HepG2 (cell line): Measurements from ENCODE around the gene RNFT1. TPM values are rescaled to one million over a fixed set of nuclear protein-coding genes. Genes with fewer than 3 reads are reported as not detected.

Experiments
- FIP1L1 ChIP-seq: fragments of 200-400 bp; formaldehyde crosslinking; IDR thresholded peaks from 2 replicates; pipeline ENCODE4 v1.6.1; 2018; ENCODE audit warnings: low read depth, mild to moderate bottlenecking, low read length, moderate library complexity, borderline replicate concordance; ENCODE audit not compliant: insufficient read depth
- HNRNPK ChIP-seq: fragments of 200-400 bp; formaldehyde crosslinking; IDR thresholded peaks from 2 replicates; pipeline ENCODE4 v1.6.1; 2018; ENCODE audit warnings: low read length, low read depth, moderate library complexity, mild to moderate bottlenecking; ENCODE audit not compliant: poor library complexity, severe bottlenecking
- IRX3 ChIP-seq: sonication (generic); formaldehyde crosslinking; IDR thresholded peaks from 2 replicates; pipeline ENCODE4 v1.8.1; 2023; ENCODE audit warnings: mild to moderate bottlenecking, low read depth, missing genetic modification reagents, borderline replicate concordance
- MAF1 ChIP-seq: sonication (generic); formaldehyde crosslinking; IDR thresholded peaks from 2 replicates; pipeline ENCODE4 v1.5.0; 2020; ENCODE audit warnings: missing genetic modification reagents, borderline replicate concordance
- MAZ ChIP-seq, 2 experiments: sonication (generic) in 1 of 2; formaldehyde crosslinking in 1 of 2; IDR thresholded peaks; 2 replicates each; pipeline versions ENCODE4 v1.5.0 to v1.6.1; 2012 to 2020; ENCODE audit warnings: low read depth in 2 of 2, mild to moderate bottlenecking in 2 of 2, borderline replicate concordance in 1 of 2, improper control_type of control experiment in 1 of 2, low read length in 1 of 2, missing genetic modification reagents in 1 of 2, moderate library complexity in 1 of 2
- MTA1 ChIP-seq: sonication (generic); formaldehyde crosslinking; IDR thresholded peaks from 2 replicates; pipeline ENCODE4 v1.4.0; 2020; ENCODE audit warnings: missing genetic modification reagents, mild to moderate bottlenecking, borderline replicate concordance
- YEATS2 ChIP-seq: sonication (generic); formaldehyde crosslinking; IDR thresholded peaks from 2 replicates; pipeline ENCODE4 v1.4.0; 2020; ENCODE audit warnings: missing genetic modification reagents, borderline replicate concordance
- ZNF256 ChIP-seq: sonication (generic); formaldehyde crosslinking; conservative IDR thresholded peaks from 2 replicates; pipeline ENCODE4 v1.4.0; 2020; ENCODE audit warnings: missing genetic modification reagents
- polyA plus RNA-seq, 8 experiments: library from polyadenylated mRNA; depleted of rRNA in 3 of 8; stranded (reverse) in 7 of 8; unstranded in 1 of 8; fragments of >200 nt; fragmentation: Illumina TruSeq in 4 of 8; extraction: Trizol in 4 of 8; gene quantifications; 2 replicates each; pipeline versions ENCODE4 v1.2.1 to v1.2.3, GENCODE V29; 2011 to 2016; ENCODE audit warnings: low read depth in 4 of 8, missing spikeins in 1 of 8, mixed read lengths in 1 of 8; ENCODE audit not compliant: insufficient read depth in 1 of 8
- total RNA-seq, 5 experiments: library from RNA; depleted of rRNA; stranded (reverse); fragments of >200 nt; fragmentation: Illumina TruSeq; extraction: Trizol; gene quantifications; 2 replicates each; pipeline ENCODE4 v1.2.3, GENCODE V29; 2016; ENCODE audit warnings: low read depth in 1 of 5
- TF ChIP-seq, protein P1 (sequence below): sonication (generic); formaldehyde crosslinking; IDR thresholded peaks from 2 replicates; pipeline ENCODE4 v1.5.0; 2020; ENCODE audit warnings: mild to moderate bottlenecking, missing genetic modification reagents, borderline replicate concordance
- TF ChIP-seq, protein P2 (sequence below): sonication (generic); formaldehyde crosslinking; IDR thresholded peaks from 2 replicates; pipeline ENCODE4 v1.4.0; 2020; ENCODE audit warnings: missing genetic modification reagents; ENCODE audit errors: not compliant biosample characterization
- TF ChIP-seq, protein P3 (sequence below), 2 experiments: sonication (generic) in 1 of 2; formaldehyde crosslinking in 1 of 2; IDR thresholded peaks; 2 replicates each; pipeline versions ENCODE4 v1.6.1 to v1.9.0; 2014 to 2022; ENCODE audit warnings: antibody characterized with exemption in 1 of 2, borderline replicate concordance in 1 of 2, inconsistent platforms in 1 of 2, low read depth in 1 of 2, missing genetic modification reagents in 1 of 2
- TF ChIP-seq, protein P4 (sequence below): sonication (generic); formaldehyde crosslinking; IDR thresholded peaks from 2 replicates; pipeline ENCODE4 v1.5.1; 2020; ENCODE audit warnings: missing genetic modification reagents, mild to moderate bottlenecking, borderline replicate concordance

RNFT1 gene
- total and polyA plus RNA-seq, 2 of the 13 experiments (the other 11 are each of a cell fraction or from before 2014, with no cell fraction given): 19.1 to 22.1 TPM

DNA sequence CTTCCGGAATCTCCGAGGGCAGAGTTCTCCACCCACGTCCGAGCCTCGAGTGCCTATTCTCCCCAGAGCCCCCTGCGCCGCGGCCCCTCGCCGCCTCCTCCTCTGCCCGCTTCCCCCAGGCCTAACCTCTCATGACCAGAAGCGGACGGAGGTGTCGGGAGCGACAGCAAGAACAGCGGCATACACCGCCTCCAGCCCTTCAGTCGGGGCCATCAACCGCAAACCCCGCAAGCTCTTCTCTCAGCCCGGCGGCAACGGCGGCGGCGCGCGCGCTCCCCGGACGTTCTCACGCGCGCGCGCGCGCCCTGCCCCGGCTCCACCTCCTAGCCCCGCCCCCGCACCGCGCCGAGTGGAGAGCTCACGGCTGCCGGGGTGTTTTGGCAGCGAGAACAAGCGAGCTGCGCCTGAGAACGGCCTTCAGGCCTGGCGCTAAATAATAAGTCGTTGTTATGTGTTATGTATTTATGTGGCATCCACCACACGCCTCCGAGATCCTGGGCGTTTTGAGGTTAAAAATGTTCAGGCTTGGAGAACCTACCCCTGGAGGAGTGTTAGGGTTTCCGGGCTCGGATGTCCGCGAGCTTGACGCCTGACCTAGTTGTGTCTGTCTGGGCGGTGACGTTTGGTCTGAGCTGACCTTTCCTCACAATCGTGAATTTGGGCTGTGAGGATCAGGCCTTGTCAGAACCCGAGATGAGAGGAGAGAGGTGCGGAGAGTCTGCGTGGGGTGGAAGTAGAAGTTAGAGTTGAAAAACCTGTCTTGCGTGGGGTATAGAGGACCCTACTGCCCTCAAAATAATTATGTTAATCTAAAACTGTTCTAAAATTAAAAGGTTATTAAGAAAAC, at the start of gene RNFT1 (continued):
- TF ChIP-seq MAZ (IDR thresholded peaks at IDR 0.05; ENCODE audit: borderline replicate concordance, low read depth, low read length) (peak; percentile 20), MAZ (CRISPR knock-in tag; IDR thresholded peaks at IDR 0.05; ENCODE audit: low read depth) (peak; percentile 81; the same call in 1 of the 2 replicates), MTA1 (peak; percentile 69; the same call in 1 of the 2 replicates), MAF1 (no peak), YEATS2 (CRISPR knock-in tag) (no peak; the same call in 1 of the 2 replicates), FIP1L1 (no peak), IRX3 (CRISPR knock-in tag) (peak; percentile 87; the same call in 1 of the 2 replicates), ZNF256 (CRISPR knock-in tag) (0 out of 2 replicates have a peak, but pooled peaks have one; percentile 39), HNRNPK (no peak)
- TF ChIP-seq, protein P1, sequence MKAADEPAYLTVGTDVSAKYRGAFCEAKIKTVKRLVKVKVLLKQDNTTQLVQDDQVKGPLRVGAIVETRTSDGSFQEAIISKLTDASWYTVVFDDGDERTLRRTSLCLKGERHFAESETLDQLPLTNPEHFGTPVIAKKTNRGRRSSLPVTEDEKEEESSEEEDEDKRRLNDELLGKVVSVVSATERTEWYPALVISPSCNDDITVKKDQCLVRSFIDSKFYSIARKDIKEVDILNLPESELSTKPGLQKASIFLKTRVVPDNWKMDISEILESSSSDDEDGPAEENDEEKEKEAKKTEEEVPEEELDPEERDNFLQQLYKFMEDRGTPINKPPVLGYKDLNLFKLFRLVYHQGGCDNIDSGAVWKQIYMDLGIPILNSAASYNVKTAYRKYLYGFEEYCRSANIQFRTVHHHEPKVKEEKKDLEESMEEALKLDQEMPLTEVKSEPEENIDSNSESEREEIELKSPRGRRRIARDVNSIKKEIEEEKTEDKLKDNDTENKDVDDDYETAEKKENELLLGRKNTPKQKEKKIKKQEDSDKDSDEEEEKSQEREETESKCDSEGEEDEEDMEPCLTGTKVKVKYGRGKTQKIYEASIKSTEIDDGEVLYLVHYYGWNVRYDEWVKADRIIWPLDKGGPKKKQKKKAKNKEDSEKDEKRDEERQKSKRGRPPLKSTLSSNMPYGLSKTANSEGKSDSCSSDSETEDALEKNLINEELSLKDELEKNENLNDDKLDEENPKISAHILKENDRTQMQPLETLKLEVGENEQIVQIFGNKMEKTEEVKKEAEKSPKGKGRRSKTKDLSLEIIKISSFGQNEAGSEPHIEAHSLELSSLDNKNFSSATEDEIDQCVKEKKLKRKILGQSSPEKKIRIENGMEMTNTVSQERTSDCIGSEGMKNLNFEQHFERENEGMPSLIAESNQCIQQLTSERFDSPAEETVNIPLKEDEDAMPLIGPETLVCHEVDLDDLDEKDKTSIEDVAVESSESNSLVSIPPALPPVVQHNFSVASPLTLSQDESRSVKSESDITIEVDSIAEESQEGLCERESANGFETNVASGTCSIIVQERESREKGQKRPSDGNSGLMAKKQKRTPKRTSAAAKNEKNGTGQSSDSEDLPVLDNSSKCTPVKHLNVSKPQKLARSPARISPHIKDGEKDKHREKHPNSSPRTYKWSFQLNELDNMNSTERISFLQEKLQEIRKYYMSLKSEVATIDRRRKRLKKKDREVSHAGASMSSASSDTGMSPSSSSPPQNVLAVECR (CRISPR knock-in tag): peak; percentile 89
- TF ChIP-seq, protein P2, sequence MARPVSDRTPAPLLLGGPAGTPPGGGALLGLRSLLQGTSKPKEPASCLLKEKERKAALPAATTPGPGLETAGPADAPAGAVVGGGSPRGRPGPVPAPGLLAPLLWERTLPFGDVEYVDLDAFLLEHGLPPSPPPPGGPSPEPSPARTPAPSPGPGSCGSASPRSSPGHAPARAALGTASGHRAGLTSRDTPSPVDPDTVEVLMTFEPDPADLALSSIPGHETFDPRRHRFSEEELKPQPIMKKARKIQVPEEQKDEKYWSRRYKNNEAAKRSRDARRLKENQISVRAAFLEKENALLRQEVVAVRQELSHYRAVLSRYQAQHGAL (CRISPR knock-in tag): peak; percentile 67
- TF ChIP-seq, protein P3, sequence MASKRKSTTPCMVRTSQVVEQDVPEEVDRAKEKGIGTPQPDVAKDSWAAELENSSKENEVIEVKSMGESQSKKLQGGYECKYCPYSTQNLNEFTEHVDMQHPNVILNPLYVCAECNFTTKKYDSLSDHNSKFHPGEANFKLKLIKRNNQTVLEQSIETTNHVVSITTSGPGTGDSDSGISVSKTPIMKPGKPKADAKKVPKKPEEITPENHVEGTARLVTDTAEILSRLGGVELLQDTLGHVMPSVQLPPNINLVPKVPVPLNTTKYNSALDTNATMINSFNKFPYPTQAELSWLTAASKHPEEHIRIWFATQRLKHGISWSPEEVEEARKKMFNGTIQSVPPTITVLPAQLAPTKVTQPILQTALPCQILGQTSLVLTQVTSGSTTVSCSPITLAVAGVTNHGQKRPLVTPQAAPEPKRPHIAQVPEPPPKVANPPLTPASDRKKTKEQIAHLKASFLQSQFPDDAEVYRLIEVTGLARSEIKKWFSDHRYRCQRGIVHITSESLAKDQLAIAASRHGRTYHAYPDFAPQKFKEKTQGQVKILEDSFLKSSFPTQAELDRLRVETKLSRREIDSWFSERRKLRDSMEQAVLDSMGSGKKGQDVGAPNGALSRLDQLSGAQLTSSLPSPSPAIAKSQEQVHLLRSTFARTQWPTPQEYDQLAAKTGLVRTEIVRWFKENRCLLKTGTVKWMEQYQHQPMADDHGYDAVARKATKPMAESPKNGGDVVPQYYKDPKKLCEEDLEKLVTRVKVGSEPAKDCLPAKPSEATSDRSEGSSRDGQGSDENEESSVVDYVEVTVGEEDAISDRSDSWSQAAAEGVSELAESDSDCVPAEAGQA (IDR thresholded peaks at IDR 0.05; ENCODE audit: low read depth): no peak
- TF ChIP-seq, protein P3 (CRISPR knock-in tag; IDR thresholded peaks at IDR 0.05; ENCODE audit: borderline replicate concordance): no peak; the same call in 1 of the 2 replicates
- TF ChIP-seq, protein P4, sequence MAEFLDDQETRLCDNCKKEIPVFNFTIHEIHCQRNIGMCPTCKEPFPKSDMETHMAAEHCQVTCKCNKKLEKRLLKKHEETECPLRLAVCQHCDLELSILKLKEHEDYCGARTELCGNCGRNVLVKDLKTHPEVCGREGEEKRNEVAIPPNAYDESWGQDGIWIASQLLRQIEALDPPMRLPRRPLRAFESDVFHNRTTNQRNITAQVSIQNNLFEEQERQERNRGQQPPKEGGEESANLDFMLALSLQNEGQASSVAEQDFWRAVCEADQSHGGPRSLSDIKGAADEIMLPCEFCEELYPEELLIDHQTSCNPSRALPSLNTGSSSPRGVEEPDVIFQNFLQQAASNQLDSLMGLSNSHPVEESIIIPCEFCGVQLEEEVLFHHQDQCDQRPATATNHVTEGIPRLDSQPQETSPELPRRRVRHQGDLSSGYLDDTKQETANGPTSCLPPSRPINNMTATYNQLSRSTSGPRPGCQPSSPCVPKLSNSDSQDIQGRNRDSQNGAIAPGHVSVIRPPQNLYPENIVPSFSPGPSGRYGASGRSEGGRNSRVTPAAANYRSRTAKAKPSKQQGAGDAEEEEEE: no peak; the same call in 1 of the 2 replicates
